DOHH2 (cell line): ENCODE measurements around the gene AUTS2.

Source experiments
- CTCF ChIP-seq: fragments of 200-600 bp; sonication (generic); IDR thresholded peaks from one replicate; pipeline ENCODE4 v1.5.1; 2014; ENCODE audit warnings: antibody characterized with exemption, mild to moderate bottlenecking, low read depth, low read length; ENCODE audit not compliant: poor library complexity, severe bottlenecking
- EZH2phosphoT487 ChIP-seq: fragments of 200-600 bp; sonication (generic); IDR thresholded peaks from 2 replicates; pipeline ENCODE4 v1.6.1; 2017; ENCODE audit warnings: borderline replicate concordance, mild to moderate bottlenecking, antibody characterized with exemption, low read length, moderate library complexity, mixed read lengths

- TF ChIP-seq CTCF (no peak), EZH2phosphoT487 (no peak)
Observed at GRCh38 chr7:70659263-70659662, 1061.0 kb downstream of the AUTS2 start.
